B cell (primary cell): ENCODE data around the gene KRT24. TPM values are rescaled to one million over a fixed set of nuclear protein-coding genes. Genes with fewer than 3 reads are reported as not detected.

Experiments used
- ATAC-seq: fragments of 200-7000 bp; cut with Tn5 transposase; one replicate; pipeline ENCODE4 v1.10.0; 2021; ENCODE audit warnings: low read depth, mild to moderate bottlenecking, moderate number of reproducible peaks, moderate library complexity
- CTCF ChIA-PET: fragments of 350-600 bp; sonication (Branson Sonifier 250); formaldehyde crosslinking; loops from one replicate; lab custom pipeline; 2021; ENCODE audit warnings: antibody characterized with exemption, inconsistent platforms; lab: Charles Lee
- POLR2A ChIA-PET: fragments of 350-600 bp; sonication (Branson Sonifier 250); formaldehyde crosslinking; loops from one replicate; lab custom pipeline; 2021; ENCODE audit warnings: antibody characterized with exemption; lab: Charles Lee
- DNase-seq: peaks from one replicate; pipeline ENCODE4 v3.0.0; 2013
- H2AFZ ChIP-seq: 2 replicates; pipeline ENCODE4 v1.6.1; 2012; ENCODE audit warnings: mild to moderate bottlenecking, low read depth, low read length; ENCODE audit not compliant: insufficient read depth, poor library complexity, severe bottlenecking
- H3K27ac ChIP-seq, 2 donors: 1 replicate in 1 of 2; 2 replicates in 1 of 2; pipeline ENCODE4 v1.5.1; 2012 to 2013; ENCODE audit warnings: low read length in 2 of 2, mild to moderate bottlenecking in 2 of 2, moderate library complexity in 1 of 2
- H3K27me3 ChIP-seq, 4 experiments: fragments of 200-600 bp in 1 of 4; sonication (generic) in 1 of 4; replicated peaks in 1 of 4; 1 replicate in 2 of 4; 2 replicates in 2 of 4; pipeline versions ENCODE4 v1.6.1 to v1.7.0; 2013 to 2016; ENCODE audit warnings: low read length in 3 of 4, mild to moderate bottlenecking in 2 of 4, mixed read lengths in 1 of 4, moderate library complexity in 1 of 4; ENCODE audit not compliant: insufficient read depth in 4 of 4, control insufficient read depth in 3 of 4; ENCODE audit errors: control extremely low read depth in 1 of 4
- H3K36me3 ChIP-seq, 2 experiments: replicated peaks in 1 of 2; 1 replicate in 1 of 2; 2 replicates in 1 of 2; pipeline versions ENCODE4 v1.6.1 to v1.7.1; 2013; ENCODE audit warnings: low read length in 1 of 2; ENCODE audit not compliant: insufficient read depth in 2 of 2, control insufficient read depth in 1 of 2; ENCODE audit errors: control extremely low read depth in 1 of 2, extremely low read depth in 1 of 2
- H3K4me1 ChIP-seq, 2 donors: fragments of 200-600 bp in 1 of 2; sonication (generic) in 1 of 2; 1 replicate in 1 of 2; 2 replicates in 1 of 2; pipeline versions ENCODE4 v1.5.1 to v1.6.1; 2013 to 2017; ENCODE audit warnings: low read length in 2 of 2; ENCODE audit not compliant: control insufficient read depth in 2 of 2, insufficient read depth in 2 of 2
- H3K4me2 ChIP-seq: replicated peaks from 2 replicates; pipeline ENCODE3; 2012; ENCODE audit warnings: mild to moderate bottlenecking, low read depth, low read length; ENCODE audit not compliant: poor library complexity, severe bottlenecking
- H3K4me3 ChIP-seq, 5 experiments: fragments of 200-600 bp in 1 of 5; sonication (generic) in 1 of 5; 1 replicate in 3 of 5; 2 replicates in 2 of 5; pipeline versions ENCODE4 v1.5.1 to v1.7.0; 2011 to 2016; ENCODE audit warnings: low read length in 4 of 5, mild to moderate bottlenecking in 4 of 5, low read depth in 2 of 5, control low read depth in 1 of 5, moderate library complexity in 1 of 5; ENCODE audit not compliant: insufficient read depth in 1 of 5; ENCODE audit errors: control extremely low read depth in 1 of 5, extremely low read depth in 1 of 5
- H3K79me2 ChIP-seq: fragments of 200-600 bp; sonication (generic); one replicate; pipeline ENCODE4 v1.6.0; 2016; ENCODE audit warnings: low read length; ENCODE audit not compliant: control insufficient read depth, insufficient read depth
- H3K9ac ChIP-seq: fragments of 200-600 bp; sonication (generic); 2 replicates; pipeline ENCODE4 v1.6.1; 2017; ENCODE audit warnings: mild to moderate bottlenecking, low read length, moderate library complexity
- H3K9me3 ChIP-seq, 3 donors: one replicate each; pipeline versions ENCODE4 v1.6.1 to v1.7.1; 2013; ENCODE audit warnings: low read length in 2 of 3; ENCODE audit not compliant: control insufficient read depth in 2 of 3, insufficient read depth in 1 of 3; ENCODE audit errors: control extremely low read depth in 1 of 3
- H4K20me1 ChIP-seq: 2 replicates; pipeline ENCODE4 v1.6.0; 2012; ENCODE audit warnings: mild to moderate bottlenecking, low read length; ENCODE audit not compliant: insufficient read depth, control insufficient read depth, poor library complexity, severe bottlenecking
- H3K27ac Mint-ChIP-seq: one replicate; pipeline ENCODE4 v1.8.0; 2021; ENCODE audit warnings: mixed read lengths
- H3K27me3 Mint-ChIP-seq: one replicate; pipeline ENCODE4 v1.8.0; 2021; ENCODE audit warnings: mixed read lengths
- H3K4me1 Mint-ChIP-seq: one replicate; pipeline ENCODE4 v1.8.0; 2021; ENCODE audit warnings: mixed read lengths
- H3K4me3 Mint-ChIP-seq: one replicate; pipeline ENCODE4 v1.8.0; 2021; ENCODE audit warnings: mixed read lengths
- H3K9me3 Mint-ChIP-seq: one replicate; pipeline ENCODE4 v1.8.0; 2022; ENCODE audit warnings: mixed read lengths; ENCODE audit not compliant: insufficient read depth
- EZH2 ChIP-seq: IDR thresholded peaks from 2 replicates; pipeline ENCODE4 v1.6.1; 2012; ENCODE audit warnings: borderline replicate concordance, low read depth, mild to moderate bottlenecking, moderate library complexity, low read length; ENCODE audit not compliant: insufficient read depth, poor library complexity, severe bottlenecking
- WGBS: methylation state at CpG from one replicate; pipeline ENCODE4 v1.1.5; 2013; ENCODE audit warnings: missing lambda C conversion rate; ENCODE audit not compliant: insufficient coverage; 5-methylcytosine and 5-hydroxymethylcytosine counted together
- intact Hi-C: fragments of 100-400 bp; cut with micrococcal nuclease; formaldehyde crosslinking; loops from one replicate; pipeline ENCODE4 v1.10.0; 2022
- polyA plus RNA-seq: library from polyadenylated mRNA; depleted of rRNA; stranded (reverse); fragments of >200 nt; gene quantifications from 2 replicates; pipeline ENCODE4 v1.2.3, GENCODE V29; 2012
- total RNA-seq, 2 donors: library from RNA; stranded (reverse); fragments of 120-200 nt in 1 of 2; gene quantifications; 1 replicate in 1 of 2; 2 replicates in 1 of 2; pipeline versions ENCODE4 v1.2.3 to v1.2.4, GENCODE V29; 2013 to 2022
- TF ChIP-seq, protein P1 (sequence below): fragments of 200-600 bp; IDR thresholded peaks from one replicate; pipeline ENCODE4 v1.8.0; 2022; ENCODE audit warnings: antibody characterized with exemption, mild to moderate bottlenecking

Gene KRT24
- total and polyA plus RNA-seq, 2 donors (not counting 1 experiment from before 2014, with no cell fraction given) = not detected

GRCh38 chr17:40694584-40694983 lies 9.0 kb downstream of the KRT24 start:
- Histone ChIP-seq H3K27ac (no peak overlapping the region), H3K27me3 (peaks cover 0 to 8% (median 5%) of the 10 kb centered on the region in 4 experiments), H3K79me2 (no peaks in the 10 kb centered on the region), H2AFZ (no peak overlapping the region), H3K4me3 (no peak overlapping the region), H3K4me1 (no peaks in the 10 kb centered on the region), H3K9ac (no peak overlapping the region), H4K20me1 (no peaks in the 10 kb centered on the region), H3K4me2 (no peak overlapping the region), H3K9me3 (no peaks in the 10 kb centered on the region), H3K36me3 (no peaks in the 10 kb centered on the region)
- ATAC-seq (no peak), DNase-seq (no peak)
- intact Hi-C loops = no loop called here
- TF ChIP-seq, protein P1, sequence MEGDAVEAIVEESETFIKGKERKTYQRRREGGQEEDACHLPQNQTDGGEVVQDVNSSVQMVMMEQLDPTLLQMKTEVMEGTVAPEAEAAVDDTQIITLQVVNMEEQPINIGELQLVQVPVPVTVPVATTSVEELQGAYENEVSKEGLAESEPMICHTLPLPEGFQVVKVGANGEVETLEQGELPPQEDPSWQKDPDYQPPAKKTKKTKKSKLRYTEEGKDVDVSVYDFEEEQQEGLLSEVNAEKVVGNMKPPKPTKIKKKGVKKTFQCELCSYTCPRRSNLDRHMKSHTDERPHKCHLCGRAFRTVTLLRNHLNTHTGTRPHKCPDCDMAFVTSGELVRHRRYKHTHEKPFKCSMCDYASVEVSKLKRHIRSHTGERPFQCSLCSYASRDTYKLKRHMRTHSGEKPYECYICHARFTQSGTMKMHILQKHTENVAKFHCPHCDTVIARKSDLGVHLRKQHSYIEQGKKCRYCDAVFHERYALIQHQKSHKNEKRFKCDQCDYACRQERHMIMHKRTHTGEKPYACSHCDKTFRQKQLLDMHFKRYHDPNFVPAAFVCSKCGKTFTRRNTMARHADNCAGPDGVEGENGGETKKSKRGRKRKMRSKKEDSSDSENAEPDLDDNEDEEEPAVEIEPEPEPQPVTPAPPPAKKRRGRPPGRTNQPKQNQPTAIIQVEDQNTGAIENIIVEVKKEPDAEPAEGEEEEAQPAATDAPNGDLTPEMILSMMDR = no peak
- peaks cover 36% of the 10 kb centered on the region for H3K27me3 Mint-ChIP-seq
- H3K27ac Mint-ChIP-seq = no peak overlapping the region
- ChIA-PET POLR2A (no interaction called here), CTCF (no interaction called here)
- 98% methylated on average over 7 of the region's 9 CpGs for WGBS
- H3K9me3 Mint-ChIP-seq = no peaks in the 10 kb centered on the region
- no peak overlapping the region for H3K4me3 Mint-ChIP-seq
- H3K4me1 Mint-ChIP-seq = no peaks in the 10 kb centered on the region

GRCh38 chr17:40687106-40687505 lies 16.4 kb downstream of the KRT24 start:
- Histone ChIP-seq H4K20me1 (no peaks in the 10 kb centered on the region), H2AFZ (no peak overlapping the region), H3K4me2 (no peak overlapping the region), H3K4me1 (no peaks in the 10 kb centered on the region), H3K4me3 (no peak overlapping the region), H3K79me2 (no peaks in the 10 kb centered on the region), H3K9ac (no peak overlapping the region), H3K27me3 (peaks cover 0 to 3% (median 0%) of the 10 kb centered on the region in 4 experiments), H3K27ac (no peak overlapping the region), H3K36me3 (no peaks in the 10 kb centered on the region), H3K9me3 (peaks cover 0 to 1% (median 0%) of the 10 kb centered on the region in 3 donors)
- no peak for ATAC-seq
- intact Hi-C loops = no loop called here
- TF ChIP-seq EZH2 = no peak
- TF ChIP-seq, protein P1 = no peak
- Mint-ChIP-seq H3K4me1 (no peaks in the 10 kb centered on the region), H3K4me3 (no peak overlapping the region), H3K27me3 (peaks cover 27% of the 10 kb centered on the region), H3K9me3 (no peaks in the 10 kb centered on the region), H3K27ac (no peak overlapping the region)
- WGBS = 86% methylated on average over 1 of the region's 5 CpGs
- CTCF ChIA-PET = no interaction called here
- POLR2A ChIA-PET = no interaction called here
- no peak for DNase-seq
